ENCODE data around the gene SLC6A9.

SLC6A9 gene

GRCh38 chr1:44025816-44026215, 5.4 kb downstream of the SLC6A9 start:
- no peak for DNase-seq

GRCh38 chr1:44024903-44025525, 6.2 kb downstream of the SLC6A9 start:
- no peak for DNase-seq

GRCh38 chr1:44024031-44024902, 7.0 kb downstream of the SLC6A9 start:
- no peak for DNase-seq

- no peak for DNase-seq
These were observed 9.5 kb downstream of the SLC6A9 start for GRCh38 chr1:44021581-44022321.

- DNase-seq = no peak
These were observed 10.1 kb downstream of the SLC6A9 start for GRCh38 chr1:44021156-44021555.

- DNase-seq = no peak
These were observed 10.8 kb downstream of the SLC6A9 start for GRCh38 chr1:44020464-44020863.

GRCh38 chr1:44019466-44019948, 11.8 kb downstream of the SLC6A9 start:
- no peak for DNase-seq

GRCh38 chr1:44016890-44017400, 14.3 kb downstream of the SLC6A9 start:
- no peak for DNase-seq

- no peak for DNase-seq
These were observed 15.0 kb downstream of the SLC6A9 start for GRCh38 chr1:44016041-44016889.

GRCh38 chr1:44015206-44015605, 16.1 kb downstream of the SLC6A9 start:
- DNase-seq = no peak

- no peak for DNase-seq
These were observed 16.7 kb downstream of the SLC6A9 start for GRCh38 chr1:44014365-44015104.

GRCh38 chr1:44013949-44014348, 17.3 kb downstream of the SLC6A9 start:
- no peak for DNase-seq

GRCh38 chr1:44012941-44013609, 18.2 kb downstream of the SLC6A9 start:
- DNase-seq = no peak

- no peak for DNase-seq
These were observed 18.9 kb downstream of the SLC6A9 start for GRCh38 chr1:44012404-44012803.

- no peak for DNase-seq
These were observed 20.3 kb downstream of the SLC6A9 start for GRCh38 chr1:44010935-44011471.

GRCh38 chr1:44008259-44008658, 23.0 kb downstream of the SLC6A9 start:
- no peak for DNase-seq

- no peak for DNase-seq
These were observed 28.6 kb downstream of the SLC6A9 start for GRCh38 chr1:44002606-44003157.

GRCh38 chr1:44002165-44002564, 29.1 kb downstream of the SLC6A9 start:
- no peak for DNase-seq

GRCh38 chr1:44000122-44000665, 31.1 kb downstream of the SLC6A9 start:
- no peak for DNase-seq

GRCh38 chr1:43999455-43999854, 31.8 kb downstream of the SLC6A9 start:
- DNase-seq = no peak
